ENCODE data around the gene SCN5A.

SCN5A gene

DNA sequence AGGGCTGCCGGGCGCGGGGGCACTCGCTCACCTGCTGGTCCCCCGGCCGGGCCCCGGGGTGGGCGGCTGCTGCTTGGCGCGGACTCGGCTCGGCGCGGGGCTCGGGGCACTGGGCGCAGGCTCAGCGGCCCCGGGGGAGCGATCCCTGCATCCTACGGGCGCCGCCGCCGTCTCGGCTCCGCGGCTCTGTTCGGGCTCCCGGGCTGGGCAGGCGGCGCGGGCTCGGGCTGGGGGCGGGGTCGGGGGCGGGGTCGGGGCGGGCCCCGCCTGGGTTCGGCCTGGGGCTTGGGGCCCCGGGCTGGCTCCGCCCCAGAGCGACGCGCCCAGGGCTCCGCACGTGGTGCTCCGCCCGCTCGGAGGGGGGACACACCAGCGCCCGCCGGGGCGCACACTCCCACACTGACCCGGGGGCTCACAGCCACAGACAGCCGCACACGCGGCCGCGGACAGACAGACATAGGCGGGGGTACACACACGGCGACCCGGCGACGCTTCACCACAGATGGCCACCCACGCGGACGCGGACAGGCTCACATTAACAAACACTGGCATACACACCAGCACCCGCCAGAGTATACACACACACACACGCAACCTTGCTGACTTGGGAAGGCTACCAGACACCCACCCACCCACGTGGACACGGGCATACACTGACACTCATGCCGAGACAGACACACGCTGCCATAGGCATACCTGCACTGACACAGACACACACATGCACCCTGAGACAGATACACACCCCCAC, at the start of gene SCN5A:
TSS of gene SCN5A (minus strand) at position 188 of the 748 bp plus-strand sequence. CDS start 16,380 bp downstream, outside the sequence.
- DNase-seq, result no peak

DNA sequence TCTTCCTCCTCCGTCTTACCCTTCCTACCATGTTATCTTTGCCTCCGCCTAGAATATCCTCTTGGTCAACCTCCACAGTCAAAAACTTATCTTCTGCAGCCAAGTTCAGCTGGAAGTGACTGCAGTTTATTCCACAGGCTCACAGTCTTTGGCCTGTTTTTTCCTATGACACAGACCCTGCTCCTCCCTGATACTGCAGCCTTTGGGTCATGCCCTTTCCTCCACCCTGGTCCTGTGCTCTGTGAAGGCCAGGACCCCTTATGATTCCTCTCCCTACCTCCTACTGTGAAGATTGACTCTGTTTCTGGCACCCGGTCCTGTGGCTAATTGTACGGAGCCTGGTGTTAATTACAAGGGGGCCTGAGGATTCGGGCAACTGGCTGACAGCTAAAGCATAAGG, 49.3 kb upstream of the SCN5A start:
- no peak for DNase-seq

DNA sequence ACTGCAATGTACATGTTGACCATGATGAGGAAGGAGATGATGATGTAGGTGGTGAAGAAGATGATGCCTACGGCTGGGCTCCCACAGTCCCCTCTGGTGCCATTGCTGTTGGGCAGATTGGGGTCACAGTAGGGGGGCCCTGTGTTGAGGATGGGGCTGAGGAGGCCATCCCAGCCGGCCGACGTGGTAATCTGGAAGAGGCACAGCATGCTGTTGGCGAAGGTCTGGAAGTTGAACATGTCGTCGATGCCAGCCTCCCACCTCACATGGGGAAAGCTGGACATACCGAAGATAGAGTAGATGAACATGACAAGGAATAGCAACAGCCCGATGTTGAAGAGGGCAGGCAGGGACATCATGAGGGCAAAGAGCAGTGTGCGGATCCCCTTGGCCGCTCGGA, 48.6 kb upstream of the SCN5A start:
- DNase-seq, result no peak

DNA sequence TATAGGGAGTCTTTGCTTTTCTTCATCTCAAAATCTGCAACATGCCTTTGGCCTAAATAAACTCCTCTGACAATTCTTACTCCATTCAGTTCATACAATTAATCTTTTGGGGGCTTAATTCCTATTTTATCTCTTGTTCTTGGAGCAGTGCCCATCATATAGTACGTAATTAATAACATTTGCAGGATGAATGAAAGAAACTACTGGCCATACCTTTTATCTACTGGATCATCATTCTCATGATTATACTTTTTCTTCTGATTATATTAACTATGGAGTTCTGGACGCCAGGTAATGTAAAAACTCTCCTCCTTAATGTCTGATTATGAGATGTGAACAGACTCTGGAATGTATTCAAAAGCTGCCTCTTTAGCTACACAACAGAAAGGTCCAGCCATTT, 46.5 kb upstream of the SCN5A start:
- DNase-seq, result no peak

DNA sequence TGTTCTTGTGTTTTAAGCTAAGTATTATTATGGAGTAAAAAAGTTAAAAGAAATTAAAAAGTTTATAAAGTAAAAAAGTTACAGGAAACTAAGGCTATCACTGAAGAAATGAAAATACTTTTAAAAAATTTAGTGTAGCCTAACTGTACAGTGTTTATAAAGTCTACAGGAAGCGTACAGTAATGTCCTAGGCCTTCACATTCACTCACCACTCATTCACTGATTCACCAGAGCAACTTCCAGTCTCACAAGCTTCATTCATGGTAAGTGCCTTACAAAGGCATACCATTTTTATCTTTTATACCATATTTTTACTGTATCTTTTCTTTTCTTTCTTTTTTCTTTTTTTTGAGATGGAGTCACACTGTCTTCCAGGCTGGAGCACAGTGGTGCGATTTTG, 40.7 kb upstream of the SCN5A start:
- no peak for DNase-seq

DNA sequence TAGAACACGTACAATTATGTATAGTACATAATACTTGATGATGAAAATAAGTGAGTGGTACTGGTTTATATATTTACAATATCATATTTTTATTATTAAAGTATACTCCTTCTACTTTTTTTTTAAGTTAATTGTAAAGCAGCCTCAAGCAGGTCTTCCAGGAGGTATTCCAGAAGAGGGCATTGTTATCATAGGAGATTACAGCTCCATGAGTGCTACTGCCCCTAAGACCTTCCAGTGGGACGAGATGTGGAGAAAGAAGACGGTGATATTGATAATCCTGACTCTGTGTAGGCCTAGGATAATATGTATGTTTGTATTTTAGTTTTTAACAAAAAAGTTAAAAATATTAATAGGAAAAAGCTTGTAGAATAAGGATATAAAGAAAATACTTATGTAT, 40.3 kb upstream of the SCN5A start:
- DNase-seq, result no peak

DNA sequence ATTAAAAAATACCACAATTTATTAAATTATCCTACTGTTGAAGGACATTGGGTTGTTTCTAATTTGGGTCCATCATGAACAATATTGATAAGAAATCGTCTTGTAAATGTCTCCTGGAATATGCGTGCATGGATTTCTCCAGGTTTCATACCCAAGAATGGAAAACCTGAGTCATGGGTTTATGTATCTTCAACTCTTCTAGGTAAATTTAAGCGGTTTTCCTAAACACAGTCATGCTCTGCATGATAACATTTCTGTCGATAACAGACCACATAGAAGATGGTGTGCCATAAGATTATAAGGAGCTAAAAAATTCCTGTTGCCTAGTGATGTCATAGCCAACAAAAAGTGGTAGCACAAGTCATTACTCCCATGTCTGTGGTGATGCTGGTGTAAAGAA, 39.9 kb upstream of the SCN5A start:
- no peak for DNase-seq

DNA sequence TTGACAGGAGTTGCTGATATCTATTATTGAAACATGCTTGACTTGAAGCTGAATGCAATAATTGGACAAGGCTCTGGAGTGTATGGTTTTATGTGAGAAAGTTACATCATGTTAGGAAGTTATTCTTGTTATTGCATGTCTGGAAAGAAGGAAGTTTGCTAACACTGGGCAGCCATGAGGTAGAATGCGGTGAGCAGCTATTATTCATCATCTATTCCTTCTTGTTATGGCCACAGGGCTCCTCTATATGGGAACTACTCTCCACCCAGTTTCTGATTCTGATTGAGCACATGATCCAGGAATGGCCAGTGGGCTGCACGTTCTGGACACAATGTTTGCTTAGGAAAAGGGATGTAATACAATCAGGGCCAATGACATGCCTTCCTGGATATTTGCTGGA, 37.8 kb upstream of the SCN5A start:
- DNase-seq, result no peak

DNA sequence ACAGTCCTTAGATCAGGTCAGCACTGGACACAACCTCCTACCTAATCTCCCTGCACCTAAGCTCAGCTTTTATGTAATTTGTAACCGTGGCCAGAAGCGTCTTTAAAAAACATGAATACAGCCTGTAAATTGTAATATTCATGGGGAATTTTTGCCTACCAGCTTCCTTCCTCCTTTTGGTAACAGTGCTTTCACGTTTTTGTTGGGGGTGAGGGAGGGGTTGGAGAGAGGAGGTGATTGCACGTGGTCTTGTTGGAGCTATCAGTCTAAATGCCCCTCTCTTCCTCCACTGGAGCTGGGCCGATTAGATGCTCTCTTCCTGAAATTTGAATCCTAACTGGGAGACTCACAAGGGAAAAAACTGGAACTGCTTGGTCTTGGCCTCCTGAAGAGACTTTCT, 35.1 kb upstream of the SCN5A start:
- no peak for DNase-seq

DNA sequence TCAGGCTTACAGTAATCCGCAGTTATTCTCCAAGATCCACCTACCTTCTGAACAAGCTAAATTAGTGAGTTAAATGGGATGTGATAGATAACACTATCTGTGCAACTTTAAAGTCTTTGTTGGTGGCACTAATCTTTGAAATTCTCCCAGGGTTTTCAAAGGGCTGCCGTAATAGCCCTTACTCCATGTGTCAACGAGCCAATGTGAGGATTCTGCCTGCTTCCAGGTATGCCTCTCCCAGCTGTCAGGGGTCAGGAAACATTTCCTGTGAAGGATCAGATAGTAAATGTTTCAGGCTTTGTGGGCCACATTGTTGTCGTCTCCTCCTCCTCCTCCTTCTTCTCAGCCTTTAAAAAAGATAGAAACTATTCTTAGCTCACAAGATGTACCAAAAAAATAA, 20.2 kb upstream of the SCN5A start:
- no peak for DNase-seq

DNA sequence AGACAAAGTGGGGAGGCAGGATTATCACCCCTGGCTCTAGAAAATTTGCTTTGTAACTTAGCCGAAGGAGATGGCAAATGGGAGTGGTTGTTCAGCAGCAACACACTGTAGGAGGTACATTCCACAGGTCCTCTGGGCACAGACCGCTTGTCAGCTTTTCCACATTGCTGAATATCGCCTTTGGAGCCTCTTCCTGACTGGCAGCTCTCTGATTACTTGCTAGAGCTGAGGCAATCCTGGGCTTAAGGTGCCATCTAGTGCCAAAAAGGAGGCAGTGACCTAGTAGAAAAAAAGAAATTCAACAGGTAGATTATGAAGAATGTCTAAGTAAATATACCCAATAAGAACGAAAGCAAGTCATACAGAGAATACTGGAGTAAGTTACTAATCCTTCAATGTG, 13.1 kb upstream of the SCN5A start:
- no peak for DNase-seq

DNA sequence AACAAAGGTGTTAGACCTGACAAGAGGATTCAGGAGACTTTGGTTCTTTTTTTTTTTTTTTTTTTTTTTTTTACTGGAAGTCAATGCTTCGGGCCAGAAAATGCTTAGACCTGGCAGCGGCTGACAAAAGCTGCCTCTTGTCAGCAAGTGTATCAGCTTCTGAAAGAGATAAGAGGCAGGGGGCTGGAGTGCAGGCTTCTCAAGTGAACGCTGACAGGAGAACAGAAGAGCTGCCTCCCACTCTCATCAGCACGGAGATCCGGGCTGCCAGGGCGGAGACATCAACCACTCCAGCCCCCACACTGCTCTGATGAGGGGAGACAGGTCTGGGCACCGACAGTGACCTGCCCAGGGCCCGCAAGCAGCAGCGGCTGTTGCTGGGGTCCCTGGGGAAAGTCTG, 9.4 kb upstream of the SCN5A start:
- no peak for DNase-seq

DNA sequence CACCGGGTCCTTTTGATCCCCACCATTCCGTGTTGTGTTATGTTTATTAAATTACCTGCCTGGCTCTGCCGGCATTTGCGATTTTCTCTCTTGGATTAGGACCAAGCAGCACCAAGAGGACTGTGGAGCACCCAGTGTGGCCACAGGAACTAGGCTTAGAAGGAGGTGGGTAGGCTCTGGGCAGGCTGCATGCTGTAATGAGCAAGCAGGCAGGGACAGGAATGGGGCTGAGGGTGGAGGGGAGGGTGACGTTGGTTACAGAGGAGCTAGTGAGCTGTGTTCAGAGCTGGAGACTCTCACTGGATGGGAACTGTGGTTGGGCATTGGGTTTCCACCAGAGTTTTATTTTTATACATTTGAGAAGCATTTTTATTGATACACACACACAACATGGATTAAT, 7.9 kb upstream of the SCN5A start:
- no peak for DNase-seq

DNA sequence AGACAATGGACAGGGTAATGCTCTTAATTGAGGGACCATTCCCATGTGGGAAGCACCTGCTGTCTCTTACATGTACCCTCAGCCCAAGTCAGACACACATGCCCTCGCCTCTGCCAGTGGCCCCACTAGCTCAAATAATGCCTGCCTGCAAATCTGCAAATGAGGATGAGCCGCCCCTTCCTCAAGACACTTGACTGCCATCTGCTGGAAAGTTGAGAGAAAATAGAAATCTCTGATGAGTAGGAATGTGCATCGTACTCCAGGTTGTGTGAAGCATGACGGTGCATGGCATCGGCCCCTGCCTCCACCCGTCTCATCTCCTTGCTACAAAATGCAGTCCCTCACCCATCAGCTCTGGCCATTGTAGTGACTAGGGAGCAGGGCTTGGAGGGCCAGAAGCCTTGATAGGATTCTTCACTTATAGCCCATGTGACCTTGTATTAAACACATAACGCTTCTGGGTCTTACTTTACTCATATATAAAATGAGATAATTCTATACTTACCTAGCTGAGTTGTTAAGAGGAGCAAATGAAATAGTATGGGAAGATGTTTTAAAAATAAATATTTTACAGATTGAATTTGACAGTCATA, 6.3 kb upstream of the SCN5A start:
- no peak for DNase-seq

DNA sequence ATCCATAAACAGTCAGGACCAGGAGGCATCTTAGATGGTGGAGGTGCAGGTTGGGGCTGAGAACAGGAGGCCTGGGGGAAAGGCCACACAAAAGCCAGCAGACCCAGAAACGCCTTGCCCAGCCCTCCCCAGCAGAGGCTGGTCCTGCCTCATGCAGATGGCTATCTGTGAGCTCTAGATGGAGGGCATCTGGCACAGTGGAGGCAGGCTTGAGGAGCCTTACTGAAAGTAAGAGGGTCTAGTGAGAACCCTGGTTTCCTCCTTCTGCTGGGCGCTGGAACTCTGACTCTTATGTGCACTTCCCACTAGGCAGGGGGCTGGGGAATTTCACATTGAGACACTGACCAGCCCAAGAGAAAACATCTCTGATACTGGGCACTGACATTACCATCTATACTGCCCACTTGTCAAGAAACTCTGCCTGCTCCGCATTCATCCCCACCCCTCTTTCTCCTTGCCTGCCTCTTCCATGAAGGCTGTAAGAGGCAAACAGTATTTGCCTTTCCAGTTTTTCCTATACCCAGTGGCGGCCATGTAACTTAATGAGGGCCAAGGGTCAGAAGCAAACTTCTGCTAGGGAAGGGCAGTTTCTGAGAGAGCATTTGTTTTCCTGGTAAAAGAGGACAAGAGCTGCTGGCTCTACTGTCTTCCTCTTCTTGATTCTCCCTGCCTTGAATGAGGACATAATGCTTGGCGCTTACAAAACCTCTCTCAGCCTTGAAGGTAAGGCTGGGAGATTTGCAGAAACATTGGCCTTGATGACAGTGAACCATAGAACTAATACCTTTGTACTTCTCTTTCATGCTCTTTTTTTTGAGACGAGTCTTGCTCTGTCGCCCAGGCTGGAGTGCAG, 4.4 kb upstream of the SCN5A start:
- DNase-seq, result no peak

DNA sequence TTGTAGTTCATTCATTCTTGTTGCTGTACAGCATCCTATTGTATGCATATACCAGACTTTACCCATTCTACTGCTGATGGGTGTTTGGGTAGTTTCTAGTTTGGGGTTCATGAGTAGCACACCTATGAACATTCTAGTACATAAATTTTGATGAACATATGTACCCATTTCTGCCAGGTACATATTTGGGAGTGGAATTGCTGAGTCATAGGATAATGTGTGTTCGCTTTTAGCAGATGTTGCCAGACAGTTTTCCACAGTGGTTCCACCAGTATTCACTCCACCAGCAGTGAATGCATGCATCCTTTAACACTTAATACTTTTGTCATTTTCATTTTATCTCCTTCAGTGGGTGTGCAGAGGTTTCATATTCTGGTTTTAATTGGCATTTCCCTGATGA, 3.4 kb upstream of the SCN5A start:
- DNase-seq, result no peak

DNA sequence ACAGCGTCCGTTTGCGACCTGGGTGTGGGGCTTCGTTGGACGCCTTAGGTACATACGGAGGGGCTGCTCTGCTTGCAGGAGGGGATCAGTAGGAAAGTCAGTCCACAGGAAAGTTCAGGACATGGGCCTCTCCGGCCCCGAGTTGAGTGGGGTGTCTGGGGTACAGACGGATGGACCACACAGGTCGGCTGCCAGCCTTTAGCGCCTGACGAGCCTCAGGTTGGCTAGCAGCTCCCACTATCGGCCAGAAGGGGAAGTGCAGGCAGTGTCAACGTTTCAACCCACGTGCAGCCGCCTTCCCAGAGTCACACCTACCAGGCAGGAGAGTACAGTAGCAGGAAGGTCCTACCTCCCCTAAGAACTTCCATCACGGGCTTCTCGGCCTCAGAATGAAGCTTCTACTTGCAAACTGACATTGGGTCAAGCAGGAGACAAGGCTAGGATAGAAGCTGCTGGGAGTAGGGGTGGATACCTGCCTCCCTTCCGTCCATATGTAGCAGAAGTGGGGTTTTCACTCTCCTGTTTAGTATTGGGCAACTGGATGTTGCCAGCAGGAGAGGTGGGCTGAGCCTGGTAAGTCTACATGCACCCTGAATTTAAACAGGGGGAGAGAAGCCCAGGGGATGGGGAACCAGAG, 1.8 kb upstream of the SCN5A start:
- DNase-seq, result no peak

DNA sequence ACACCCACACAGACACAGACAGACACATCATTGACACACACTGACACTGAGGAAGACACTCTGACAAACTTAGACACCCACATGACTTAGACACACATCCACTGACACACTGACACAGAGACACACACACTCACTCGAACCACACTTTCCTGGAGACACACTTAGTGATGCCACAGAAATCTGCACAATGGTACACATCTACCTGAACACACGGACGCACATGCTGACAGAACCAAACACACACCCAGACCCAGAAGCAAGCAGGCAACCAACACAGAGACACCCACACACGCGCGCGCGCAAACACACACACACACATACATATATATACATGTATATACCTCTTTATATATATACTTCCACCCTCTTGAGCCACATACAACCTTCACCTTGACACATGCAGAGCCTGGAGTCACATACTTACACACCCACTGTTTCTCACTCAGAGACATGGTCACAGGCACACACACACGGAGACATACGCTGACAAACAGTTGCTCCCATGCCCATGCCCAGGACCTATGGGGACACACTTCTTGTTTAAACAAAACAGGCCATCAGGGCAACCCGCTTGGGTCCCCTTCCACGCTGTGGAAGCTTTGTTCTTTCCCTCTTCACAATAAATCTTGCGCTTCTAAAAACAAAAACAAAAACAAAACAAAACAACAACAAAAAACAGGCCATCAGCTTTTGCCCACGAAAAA, 913 bp upstream of the SCN5A start:
- DNase-seq, result no peak

DNA sequence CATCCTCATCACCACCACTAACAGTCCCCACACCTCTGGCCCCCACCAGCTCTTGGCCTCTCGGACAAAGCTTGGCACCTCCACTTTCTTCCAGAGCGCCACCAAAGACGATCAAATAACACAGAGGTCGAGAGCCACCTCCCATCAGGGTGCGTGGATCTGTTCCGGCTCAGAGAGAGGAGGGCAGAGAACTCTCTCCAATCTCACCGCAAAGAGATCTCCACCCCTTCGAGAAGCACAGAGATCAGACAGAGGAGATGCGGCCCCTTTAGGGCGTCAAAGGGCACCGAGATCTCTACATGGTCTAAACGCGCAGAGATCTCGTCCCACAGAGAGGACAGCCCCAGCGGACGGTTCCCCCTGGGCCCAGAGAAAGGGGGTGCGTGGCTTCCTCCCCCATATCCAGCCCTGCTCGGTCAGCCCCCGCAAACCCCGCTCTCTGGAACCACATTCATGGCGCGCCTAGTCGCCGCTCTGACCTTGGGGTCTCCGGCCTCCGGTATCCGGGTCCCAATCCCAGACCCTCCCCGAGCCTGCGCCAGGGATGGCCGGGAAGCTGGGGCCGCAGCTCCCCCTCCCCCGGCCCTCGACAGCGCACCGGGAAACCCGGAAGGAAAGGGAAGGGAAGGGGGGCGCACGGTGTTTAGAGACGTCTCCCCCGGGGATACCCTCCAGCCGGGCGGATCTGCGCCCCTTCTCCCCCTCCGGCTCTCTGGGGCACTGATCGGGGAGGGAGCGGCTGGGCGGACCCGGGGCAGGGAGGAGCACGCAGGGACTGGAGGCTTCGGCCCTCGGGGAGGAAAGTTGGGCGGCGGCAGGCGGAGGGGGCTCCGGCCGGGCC, 608 bp downstream of the SCN5A start:
- no peak for DNase-seq

DNA sequence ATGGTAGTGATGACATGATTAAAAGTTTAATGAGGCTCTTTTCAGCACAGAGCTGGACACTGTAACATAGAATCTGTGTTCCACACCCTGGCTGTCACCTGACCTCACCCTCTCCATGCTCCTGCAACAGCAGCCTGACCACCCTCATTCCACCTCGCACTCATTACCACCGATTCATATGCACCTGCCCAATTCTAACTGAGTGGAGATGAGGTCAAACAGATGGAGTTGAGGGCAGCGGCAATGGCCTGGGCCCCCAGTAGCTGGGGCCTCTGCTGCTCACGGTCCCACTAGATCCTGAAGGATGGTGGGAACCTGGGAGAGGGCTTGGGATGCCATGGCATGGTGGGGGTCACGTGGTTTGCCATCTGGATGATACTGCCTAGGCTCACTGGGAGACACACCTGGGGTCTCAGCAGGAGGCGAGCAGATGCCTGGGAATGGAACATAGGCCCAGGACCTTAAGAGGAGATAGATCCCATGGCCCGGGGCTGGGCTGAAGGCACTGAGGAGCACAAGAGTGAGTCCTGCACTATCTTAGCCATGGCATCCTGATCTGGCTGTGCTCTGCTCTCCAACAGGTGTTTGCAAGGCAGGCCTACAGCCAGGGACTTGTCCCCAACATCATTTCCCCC, 1.3 kb downstream of the SCN5A start:
- DNase-seq, result no peak

DNA sequence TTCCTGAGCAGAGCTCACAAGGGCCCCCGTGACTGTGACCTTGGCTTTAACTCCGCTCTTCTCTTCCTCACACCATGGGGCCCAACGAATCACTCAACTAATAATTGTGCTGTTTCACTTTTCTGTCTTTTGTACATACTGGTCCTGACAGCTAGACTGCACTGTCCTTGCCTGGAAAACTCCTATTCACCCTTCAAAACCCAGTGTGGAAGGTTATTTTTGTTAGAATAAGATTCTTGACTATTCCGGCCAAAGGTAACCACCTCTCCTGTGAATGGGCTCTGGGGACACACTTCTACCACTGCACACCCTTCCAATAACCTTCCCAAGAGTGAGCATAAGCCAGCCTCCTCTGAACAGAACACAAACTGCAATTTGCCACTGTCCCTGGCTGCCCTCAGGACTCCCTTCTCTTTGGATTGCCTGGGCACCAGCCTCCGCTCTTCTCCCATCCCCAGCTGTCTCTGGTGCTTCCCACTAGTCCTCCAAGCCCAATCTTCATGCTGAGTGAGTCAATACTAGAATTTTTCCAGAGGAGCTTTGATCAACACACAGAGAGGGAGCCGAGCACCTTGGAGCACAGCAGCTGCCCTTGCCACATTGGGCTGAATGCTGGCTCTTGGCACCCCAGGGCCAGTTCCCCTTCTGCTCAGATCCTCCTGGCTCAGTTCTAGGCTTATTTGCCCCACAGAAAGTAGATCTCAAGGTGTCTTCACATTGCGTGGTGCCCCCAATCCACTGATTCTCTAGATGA, 2.1 kb downstream of the SCN5A start:
- DNase-seq, result no peak
